H1 (cell line): ENCODE data around the gene DNAJC10. TPM values are rescaled to one million over a fixed set of nuclear protein-coding genes. Genes with fewer than 3 reads are reported as not detected.

Experiments used
- CTCF ChIA-PET: fragments of 300-600 bp; sonication (Branson Sonifier 250); formaldehyde crosslinking; loops from one replicate; lab custom pipeline; 2021; ENCODE audit not compliant: partially characterized antibody; lab: Charles Lee
- POLR2A ChIA-PET: fragments of 300-600 bp; sonication (Branson Sonifier 250); formaldehyde crosslinking; loops from one replicate; lab custom pipeline; 2021; ENCODE audit warnings: inconsistent platforms; ENCODE audit not compliant: partially characterized antibody; lab: Charles Lee
- DNase-seq, 2 experiments: peaks; one replicate each; pipeline versions ENCODE4 v3.0.0 to v3.0.0-alpha.2; 2010 to 2022; ENCODE audit warnings: low spot score in 2 of 2, low read depth in 1 of 2, mixed read lengths in 1 of 2
- FAIRE-seq: peaks from 2 replicates; lab custom pipeline; 2011; peaks lifted over from hg19 to GRCh38; lab: Jason Lieb, UNC
- H2AFZ ChIP-seq: 2 replicates; pipeline ENCODE4 v1.8.1; 2012; ENCODE audit warnings: low read length, inconsistent platforms
- H2AK5ac ChIP-seq: 2 replicates; pipeline ENCODE4 v1.6.1; 2013; ENCODE audit warnings: low read depth, low read length
- H2BK120ac ChIP-seq: replicated peaks from 2 replicates; pipeline ENCODE3; 2013; ENCODE audit warnings: low read depth, low read length, inconsistent platforms
- H2BK12ac ChIP-seq: 2 replicates; pipeline ENCODE4 v1.6.1; 2013; ENCODE audit warnings: low read depth, low read length
- H2BK15ac ChIP-seq: 2 replicates; pipeline ENCODE4 v1.6.1; 2013; ENCODE audit warnings: low read length
- H2BK20ac ChIP-seq: 2 replicates; pipeline ENCODE4 v1.6.1; 2013; ENCODE audit warnings: low read length
- H2BK5ac ChIP-seq: 2 replicates; pipeline ENCODE4 v1.6.1; 2013; ENCODE audit warnings: low read depth, low read length
- H3K14ac ChIP-seq: 2 replicates; pipeline ENCODE4 v1.6.1; 2013; ENCODE audit warnings: inconsistent platforms; ENCODE audit not compliant: insufficient read length
- H3K18ac ChIP-seq: 2 replicates; pipeline ENCODE4 v1.6.1; 2013; ENCODE audit warnings: low read length; ENCODE audit errors: extremely low read depth
- H3K23ac ChIP-seq: 2 replicates; pipeline ENCODE4 v1.6.1; 2013; ENCODE audit warnings: inconsistent platforms; ENCODE audit not compliant: insufficient read length
- H3K23me2 ChIP-seq: 2 replicates; pipeline ENCODE4 v1.6.1; 2013; ENCODE audit warnings: low read depth, low read length
- H3K27ac ChIP-seq: 2 replicates; pipeline ENCODE4 v1.6.1; 2011; ENCODE audit warnings: low read depth, low read length, inconsistent platforms
- H3K27me3 ChIP-seq, 4 experiments: replicated peaks in 1 of 4; 1 replicate in 1 of 4; 2 replicates in 3 of 4; pipeline versions ENCODE4 v1.6.1 to v1.8.1; 2011 to 2013; ENCODE audit warnings: low read length in 3 of 4, mild to moderate bottlenecking in 3 of 4, inconsistent platforms in 2 of 4, mixed read lengths in 2 of 4, moderate library complexity in 1 of 4; ENCODE audit not compliant: control insufficient read depth in 3 of 4, insufficient read depth in 3 of 4; ENCODE audit errors: extremely low read depth in 1 of 4
- H3K36me3 ChIP-seq, 4 experiments: 2 replicates each; pipeline versions ENCODE4 v1.6.1 to v1.8.1; 2011 to 2013; ENCODE audit warnings: mild to moderate bottlenecking in 4 of 4, low read length in 3 of 4, moderate library complexity in 2 of 4, control low read depth in 1 of 4, inconsistent platforms in 1 of 4; ENCODE audit not compliant: insufficient read depth in 4 of 4, control insufficient read depth in 2 of 4
- H3K4ac ChIP-seq: replicated peaks from 2 replicates; pipeline ENCODE3; 2013; ENCODE audit warnings: low read length, low read depth, mixed read lengths, inconsistent platforms; ENCODE audit not compliant: insufficient read length
- H3K4me1 ChIP-seq, 4 experiments: replicated peaks in 1 of 4; 1 replicate in 1 of 4; 2 replicates in 3 of 4; pipeline versions ENCODE4 v1.6.1 to v1.8.1; 2011 to 2013; ENCODE audit warnings: low read length in 3 of 4, inconsistent platforms in 2 of 4, mixed read lengths in 1 of 4; ENCODE audit not compliant: insufficient read depth in 4 of 4, control insufficient read depth in 3 of 4
- H3K4me2 ChIP-seq, 2 experiments: 2 replicates each; pipeline versions ENCODE4 v1.6.1 to v1.8.1; 2011 to 2013; ENCODE audit warnings: low read depth in 2 of 2, low read length in 2 of 2, control low read depth in 1 of 2, inconsistent platforms in 1 of 2, mild to moderate bottlenecking in 1 of 2; ENCODE audit not compliant: insufficient read depth in 1 of 2
- H3K4me3 ChIP-seq, 4 experiments: fragments of 200-600, 300-600 bp in 1 of 4; sonication (generic), shearing (Covaris generic), sonication (Bioruptor Twin) in 1 of 4; 2 replicates each; pipeline versions ENCODE4 v1.5.1 to v1.8.1; 2011 to 2016; ENCODE audit warnings: low read length in 4 of 4, low read depth in 3 of 4, control low read depth in 2 of 4, inconsistent platforms in 2 of 4, mild to moderate bottlenecking in 2 of 4, mixed read lengths in 1 of 4, moderate library complexity in 1 of 4; ENCODE audit not compliant: insufficient read depth in 2 of 4; ENCODE audit errors: extremely low read depth in 1 of 4
- H3K56ac ChIP-seq: replicated peaks from 2 replicates; pipeline ENCODE3; 2013; ENCODE audit warnings: low read depth, mild to moderate bottlenecking, mixed read lengths, low read length, inconsistent platforms; ENCODE audit not compliant: insufficient read length
- H3K79me1 ChIP-seq: 2 replicates; pipeline ENCODE4 v1.6.1; 2013; ENCODE audit warnings: low read depth, low read length, control low read depth
- H3K79me2 ChIP-seq, 2 experiments: 2 replicates each; pipeline versions ENCODE4 v1.6.1 to v1.8.1; 2012 to 2013; ENCODE audit warnings: low read length in 2 of 2, mild to moderate bottlenecking in 2 of 2, inconsistent platforms in 1 of 2; ENCODE audit not compliant: insufficient read depth in 2 of 2, control insufficient read depth in 1 of 2
- H3K9ac ChIP-seq, 4 experiments: replicated peaks in 1 of 4; 1 replicate in 1 of 4; 2 replicates in 3 of 4; pipeline versions ENCODE4 v1.6.1 to v1.8.1; 2011 to 2013; ENCODE audit warnings: low read depth in 3 of 4, low read length in 3 of 4, control low read depth in 2 of 4, mild to moderate bottlenecking in 2 of 4, moderate library complexity in 2 of 4, inconsistent platforms in 1 of 4; ENCODE audit errors: extremely low read depth in 1 of 4
- H3K9me3 ChIP-seq, 2 experiments: 2 replicates each; pipeline versions ENCODE4 v1.6.1 to v1.8.1; 2012 to 2013; ENCODE audit warnings: mild to moderate bottlenecking in 2 of 2, moderate library complexity in 2 of 2, control low read depth in 1 of 2, inconsistent platforms in 1 of 2, low read depth in 1 of 2, low read length in 1 of 2, mixed read lengths in 1 of 2; ENCODE audit not compliant: insufficient read depth in 2 of 2
- H4K20me1 ChIP-seq, 2 experiments: replicated peaks in 1 of 2; 2 replicates each; pipeline versions ENCODE3 to v1.8.1; 2011 to 2013; ENCODE audit warnings: inconsistent platforms in 2 of 2, low read length in 2 of 2, mild to moderate bottlenecking in 1 of 2; ENCODE audit not compliant: insufficient read depth in 2 of 2, control insufficient read depth in 1 of 2
- H4K5ac ChIP-seq: 2 replicates; pipeline ENCODE4 v1.6.1; 2013; ENCODE audit warnings: low read length, low read depth, mixed read lengths, inconsistent platforms; ENCODE audit not compliant: insufficient read length
- H4K8ac ChIP-seq: 2 replicates; pipeline ENCODE4 v1.8.0; 2013; ENCODE audit warnings: mild to moderate bottlenecking, moderate library complexity, low read length, inconsistent platforms; ENCODE audit not compliant: insufficient read depth; ENCODE audit errors: extremely low read depth
- H4K91ac ChIP-seq: replicated peaks from 2 replicates; pipeline ENCODE3; 2013; ENCODE audit warnings: low read length, mixed read lengths, inconsistent platforms; ENCODE audit not compliant: insufficient read length
- CHD2 ChIP-seq: IDR thresholded peaks from 2 replicates; pipeline ENCODE4 v1.6.1; 2012; ENCODE audit warnings: low read length, improper control_type of control experiment
- KDM5A ChIP-seq: fragments of 200-600 bp; IDR thresholded peaks from 2 replicates; pipeline ENCODE4 v1.7.1; 2012; ENCODE audit warnings: mild to moderate bottlenecking, low read length, inconsistent platforms, mixed read lengths
- MAFK ChIP-seq: IDR thresholded peaks from 2 replicates; pipeline ENCODE4 v1.6.1; 2012; ENCODE audit warnings: low read depth, mild to moderate bottlenecking, improper control_type of control experiment, low read length
- MAX ChIP-seq: IDR thresholded peaks from 2 replicates; pipeline ENCODE4 v1.6.1; 2012; ENCODE audit warnings: inconsistent platforms
- POLR2AphosphoS5 ChIP-seq: IDR thresholded peaks from 2 replicates; pipeline ENCODE4 v1.6.1; 2011; ENCODE audit warnings: low read depth, low read length
- POU5F1 ChIP-seq: IDR thresholded peaks from 2 replicates; pipeline ENCODE4 v1.6.1; 2011; ENCODE audit warnings: low read depth, mild to moderate bottlenecking, low read length, moderate library complexity
- RNF2 ChIP-seq: fragments of 200-900, 300-1000 bp; sonication (generic); IDR thresholded peaks from 2 replicates; pipeline ENCODE4 v1.7.1; 2016; ENCODE audit warnings: borderline replicate concordance, low read depth, mild to moderate bottlenecking, antibody characterized with exemption, low read length; ENCODE audit not compliant: poor library complexity, severe bottlenecking; ENCODE audit errors: missing control alignments
- RXRA ChIP-seq: IDR thresholded peaks from 2 replicates; pipeline ENCODE4 v1.6.1; 2011; ENCODE audit warnings: low read depth, mild to moderate bottlenecking, low read length, moderate library complexity; ENCODE audit not compliant: insufficient read depth
- SRF ChIP-seq: IDR thresholded peaks from 2 replicates; pipeline ENCODE4 v1.6.1; 2011; ENCODE audit warnings: mild to moderate bottlenecking, low read depth, low read length, moderate library complexity
- USF2 ChIP-seq: IDR thresholded peaks from 2 replicates; pipeline ENCODE4 v1.6.1; 2011; ENCODE audit warnings: low read length, improper control_type of control experiment
- WGBS, 2 experiments: shearing (Covaris generic) in 1 of 2; methylation state at CpG; one replicate each; pipeline versions ENCODE4 v1.1.6 to v1.1.7; 2013 to 2015; ENCODE audit warnings: low lambda C conversion rate in 2 of 2, mixed read lengths in 2 of 2, inconsistent platforms in 1 of 2, low coverage in 1 of 2, missing lambda C conversion rate in 1 of 2; ENCODE audit not compliant: insufficient replicate concordance in 2 of 2, insufficient coverage in 1 of 2, insufficient read length in 1 of 2; ENCODE audit errors: extremely low coverage in 1 of 2, missing lambda C conversion rate in 1 of 2; 5-methylcytosine and 5-hydroxymethylcytosine counted together
- polyA plus RNA-seq, 7 experiments: library from polyadenylated mRNA; depleted of rRNA in 3 of 7; stranded (reverse) in 5 of 7; unstranded in 2 of 7; fragments of >200 nt in 5 of 7; fragments of 200-250 nt in 2 of 7; gene quantifications; 1 replicate in 5 of 7; 2 replicates in 1 of 7; 4 replicates in 1 of 7; pipeline versions ENCODE4 v1.2.1 to v1.2.3, GENCODE V29; 2011 to 2013; ENCODE audit warnings: missing spikeins in 2 of 7, mixed read lengths in 2 of 7
- total RNA-seq: library from RNA; stranded (reverse); fragmentation: NEBNext Ultra II Directional; extraction: Animal tissue kit (Norgen Biotek cat#: 25700); gene quantifications from 2 replicates; pipeline ENCODE4 v1.2.1, GENCODE V29; 2021

DNAJC10 gene
- total and polyA plus RNA-seq, 2 of the 8 experiments (the other 6 are each of a cell fraction or from before 2014, with no cell fraction given): 23.2 to 121 TPM

- no peaks in the 10 kb centered on the region for H3K4me1 ChIP-seq
- no peak overlapping the region for H4K91ac ChIP-seq
- H3K56ac ChIP-seq: no peak overlapping the region
- no peak overlapping the region for H3K4me2 ChIP-seq
- no peak overlapping the region for H3K27ac ChIP-seq
- POLR2A ChIA-PET: no interaction called here
- FAIRE-seq: no peak
- H3K79me1 ChIP-seq: no peaks in the 10 kb centered on the region
- H4K5ac ChIP-seq: no peak overlapping the region
- no peak overlapping the region for H3K23ac ChIP-seq
- no peak overlapping the region for H2BK15ac ChIP-seq
- no peak overlapping the region for H2AK5ac ChIP-seq
- no peak overlapping the region for H3K4ac ChIP-seq
- no peaks in the 10 kb centered on the region for H3K23me2 ChIP-seq
- no peaks in the 10 kb centered on the region for H3K79me2 ChIP-seq
- no peak overlapping the region for H4K8ac ChIP-seq
- 90% methylated on average over 2 of the region's 2 CpGs; no CpG with 5 or more reads in 1 of the 2 experiments for WGBS, 2 experiments
- H2BK5ac ChIP-seq: no peak overlapping the region
- DNase-seq: no peak
- no peak overlapping the region for H2BK12ac ChIP-seq
- no peaks in the 10 kb centered on the region for H3K27me3 ChIP-seq
- CTCF ChIA-PET: no interaction called here
- no peak overlapping the region for H3K14ac ChIP-seq
- H2BK120ac ChIP-seq: no peak overlapping the region
- no peak overlapping the region for H2BK20ac ChIP-seq
- no peaks in the 10 kb centered on the region for H3K9me3 ChIP-seq
- peaks cover 0 to 3% of the 10 kb centered on the region in 2 experiments for H4K20me1 ChIP-seq
- no peak overlapping the region for H3K9ac ChIP-seq
- no peak overlapping the region for H3K4me3 ChIP-seq
- no peak overlapping the region for H3K18ac ChIP-seq
- H2AFZ ChIP-seq: no peak overlapping the region
- peaks cover 0 to 85% (median 33%) of the 10 kb centered on the region in 4 experiments; a peak in 7 of 8 replicates for H3K36me3 ChIP-seq
- no peak for TF ChIP-seq MAFK
- no peak for TF ChIP-seq KDM5A
- no peak for TF ChIP-seq SRF
- no peak for TF ChIP-seq POLR2AphosphoS5
- TF ChIP-seq CHD2: no peak
- no peak for TF ChIP-seq MAX
- TF ChIP-seq RNF2: no peak
- no peak for TF ChIP-seq USF2
- TF ChIP-seq POU5F1: no peak
- no peak for TF ChIP-seq RXRA
- TF ChIP-seq, all 59 proteins: peak for 0
Measured at GRCh38 chr2:182740701-182741100, 24.6 kb downstream of the DNAJC10 start.
